ENCODE data around the gene FFAR3. TPM values are rescaled to one million over a fixed set of nuclear protein-coding genes. Genes with fewer than 3 reads are reported as not detected.

The FFAR3 gene, protein sequence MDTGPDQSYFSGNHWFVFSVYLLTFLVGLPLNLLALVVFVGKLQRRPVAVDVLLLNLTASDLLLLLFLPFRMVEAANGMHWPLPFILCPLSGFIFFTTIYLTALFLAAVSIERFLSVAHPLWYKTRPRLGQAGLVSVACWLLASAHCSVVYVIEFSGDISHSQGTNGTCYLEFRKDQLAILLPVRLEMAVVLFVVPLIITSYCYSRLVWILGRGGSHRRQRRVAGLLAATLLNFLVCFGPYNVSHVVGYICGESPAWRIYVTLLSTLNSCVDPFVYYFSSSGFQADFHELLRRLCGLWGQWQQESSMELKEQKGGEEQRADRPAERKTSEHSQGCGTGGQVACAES
- total RNA-seq: not detected in 2 replicates

GRCh38 chr19:35357867-35358573, at the start of gene FFAR3:
Gene FFAR3, plus strand, starts transcription at chr19:35358460. Its CDS starts 431 bp downstream, at chr19:35358891.

GRCh38 chr19:35328851-35329285, 29.4 kb upstream of the FFAR3 start, which contains the start of gene CD22:
Gene CD22, plus strand, starts transcription at chr19:35329187. Its CDS starts 2,854 bp downstream, at chr19:35332041.

GRCh38 chr19:35347171-35347929, 10.9 kb upstream of the FFAR3 start, which contains the start of gene FFAR1:
Gene FFAR1, plus strand, starts transcription at chr19:35347902. Its CDS starts 3,650 bp downstream, at chr19:35351552.

DNA sequence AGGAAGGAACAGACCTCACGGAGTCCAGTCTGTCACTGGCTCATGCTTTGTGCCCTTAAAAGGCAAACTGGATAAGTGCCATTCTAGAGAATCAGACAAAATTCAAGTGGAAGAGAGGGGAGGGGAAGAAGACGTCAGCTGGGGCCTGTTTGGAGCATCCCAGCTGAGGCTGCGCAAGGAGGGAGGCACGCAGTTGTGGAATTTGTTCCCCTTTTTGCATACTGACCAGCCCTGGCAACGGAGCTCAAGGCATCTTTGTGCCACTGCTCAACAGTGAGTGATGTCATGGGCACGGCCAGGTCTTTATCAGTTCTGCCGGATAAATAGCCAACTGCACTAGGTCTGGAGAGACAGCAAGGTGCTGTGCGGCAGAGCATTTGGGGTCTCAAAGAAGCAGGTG, 12.5 kb downstream of the FFAR3 start, which contains the start of gene GPR42:
GPR42 (plus strand) TSS at position 347 of the 400 bp plus-strand sequence. CDS start 292 bp downstream, outside the sequence.

Other genes starting within 250 kb of the FFAR3 start
- not detected in 2 replicates for gene FXYD3, start 242.6 kb upstream of the FFAR3 start, total RNA-seq
- under 0.01 and 0.25 TPM in 2 replicates for gene LGI4, start 223.4 kb upstream of the FFAR3 start, total RNA-seq
- 0.33 and 0.87 TPM in 2 replicates for gene FXYD1, start 219.6 kb upstream of the FFAR3 start, total RNA-seq
- not detected in 2 replicates for gene FXYD7, start 215.2 kb upstream of the FFAR3 start, total RNA-seq
- 21.2 and 25.8 TPM in 2 replicates for gene FXYD5, start 203.7 kb upstream of the FFAR3 start, total RNA-seq
- gene FAM187B, start 129.7 kb upstream of the FFAR3 start, total RNA-seq: not detected in 2 replicates
- 0.37 and 0.44 TPM in 2 replicates for gene LSR, start 109.5 kb upstream of the FFAR3 start, total RNA-seq
- gene USF2, start 89.5 kb upstream of the FFAR3 start, total RNA-seq: 50.4 and 62.1 TPM in 2 replicates
- gene HAMP, start 75.9 kb upstream of the FFAR3 start, total RNA-seq: 0.22 TPM in 1 of 2 replicates, not detected in the other
- not detected in 2 replicates for gene MAG, start 66.3 kb upstream of the FFAR3 start, total RNA-seq
- 0.25 and 0.55 TPM in 2 replicates for gene CD22, start 29.3 kb upstream of the FFAR3 start, total RNA-seq
- gene FFAR1, start 10.6 kb upstream of the FFAR3 start, total RNA-seq: not detected in 2 replicates
- gene GPR42, start 12.6 kb downstream of the FFAR3 start, total RNA-seq: not detected in 2 replicates
- not detected in 2 replicates for gene FFAR2, start 89.8 kb downstream of the FFAR3 start, total RNA-seq
- gene KRTDAP, start 132.0 kb downstream of the FFAR3 start, total RNA-seq: not detected in 2 replicates
- 14.1 and 21.9 TPM in 2 replicates for gene DMKN, start 155.2 kb downstream of the FFAR3 start, total RNA-seq
- gene SBSN, start 169.9 kb downstream of the FFAR3 start, total RNA-seq: 1.7 and 4.5 TPM in 2 replicates
- gene GAPDHS, start 175.0 kb downstream of the FFAR3 start, total RNA-seq: not detected in 2 replicates
- 80.7 and 104 TPM in 2 replicates for gene TMEM147, start 187.2 kb downstream of the FFAR3 start, total RNA-seq
- not detected in 2 replicates for gene ATP4A, start 205.2 kb downstream of the FFAR3 start, total RNA-seq
- not detected in 2 replicates for gene PMIS2, start 227.7 kb downstream of the FFAR3 start, total RNA-seq

All from uterine smooth muscle cell (primary cell).